HCT116 (cell line): ENCODE measurements around the gene CCL4L2. TPM values are rescaled to one million over a fixed set of nuclear protein-coding genes. Genes with fewer than 3 reads are reported as not detected.
A peak's percentile ranks its signal among the peaks of the same experiment; 100 is the strongest.

Experiments
- ATAC-seq: fragments of 200-7000 bp; cut with Tn5 transposase; 2 replicates; pipeline ENCODE4 v1.9.1; 2020; ENCODE audit warnings: mild to moderate bottlenecking, moderate library complexity
- BruUV-seq: library from RNA; stranded (reverse); fragments of 400-500 nt; replicated peaks from 2 replicates; lab custom pipeline; 2021; lab: Mats Ljungman, UMichigan
- CTCF ChIA-PET: fragments of 300-600 bp; sonication (Branson Sonifier 250); formaldehyde crosslinking; loops from one replicate; lab custom pipeline; 2021; ENCODE audit warnings: antibody characterized with exemption; lab: Charles Lee
- POLR2A ChIA-PET: fragments of 300-600, 350-600 bp; sonication (Branson Sonifier 250); formaldehyde crosslinking; loops from one replicate; lab custom pipeline; 2021; ENCODE audit warnings: antibody characterized with exemption; lab: Charles Lee
- RAD21 ChIA-PET, 2 experiments: fragments of 300-600 bp; sonication (Branson Sonifier 250); formaldehyde crosslinking; loops; one replicate each; lab custom pipeline; 2023; ENCODE audit warnings: low total read pairs in 2 of 2; ENCODE audit not compliant: uncharacterized antibody in 2 of 2, unreplicated experiment in 2 of 2, low non-redundant PET in 1 of 2; lab: Charles Lee
- DNase-seq: peaks from one replicate; pipeline ENCODE4 v3.0.0-alpha.2; 2010; ENCODE audit warnings: low read depth, low spot score
- H2AFZ ChIP-seq: fragments of 200-600 bp; shearing (Covaris generic), sonication (generic); 2 replicates; pipeline ENCODE4 v1.6.1; 2017; ENCODE audit warnings: low read depth, mixed run types, mixed read lengths, antibody characterized with exemption, low read length; ENCODE audit not compliant: poor library complexity, severe bottlenecking
- H3K27ac ChIP-seq: 2 replicates; pipeline ENCODE4 v1.5.1; 2012; ENCODE audit warnings: low read depth, low read length
- H3K27me3 ChIP-seq: fragments of 200-600 bp; sonication (generic); 2 replicates; pipeline ENCODE4 v1.6.1; 2016; ENCODE audit warnings: mixed run types, low read length, mixed read lengths; ENCODE audit not compliant: insufficient read depth
- H3K36me3 ChIP-seq, 2 experiments: fragments of 200-500 bp in 1 of 2; fragments of 200-600 bp in 1 of 2; sonication (Bioruptor generic) in 1 of 2; sonication (generic) in 1 of 2; 2 replicates each; pipeline versions ENCODE4 v1.5.1 to v1.6.1; 2014 to 2016; ENCODE audit warnings: low read length in 2 of 2, inconsistent platforms in 1 of 2, mixed read lengths in 1 of 2, mixed run types in 1 of 2; ENCODE audit not compliant: insufficient read depth in 2 of 2, control insufficient read depth in 1 of 2
- H3K4me1 ChIP-seq, 2 experiments: fragments of 200-600 bp in 1 of 2; sonication (generic) in 1 of 2; 2 replicates each; pipeline versions ENCODE4 v1.5.1 to v1.6.1; 2012 to 2017; ENCODE audit warnings: low read length in 2 of 2, inconsistent platforms in 1 of 2, mild to moderate bottlenecking in 1 of 2, mixed read lengths in 1 of 2, mixed run types in 1 of 2, moderate library complexity in 1 of 2; ENCODE audit not compliant: insufficient read depth in 2 of 2, control insufficient read depth in 1 of 2
- H3K4me2 ChIP-seq: fragments of 200-600 bp; sonication (generic); 2 replicates; pipeline ENCODE4 v1.6.1; 2017; ENCODE audit warnings: mixed run types, low read length, mixed read lengths
- H3K4me3 ChIP-seq, 2 experiments: fragments of 200-600 bp in 1 of 2; sonication (generic) in 1 of 2; replicated peaks in 1 of 2; 2 replicates each; pipeline ENCODE4 v1.5.1; 2011 to 2016; ENCODE audit warnings: low read length in 2 of 2, control low read depth in 1 of 2, low read depth in 1 of 2, mild to moderate bottlenecking in 1 of 2, mixed read lengths in 1 of 2, mixed run types in 1 of 2
- H3K79me2 ChIP-seq: fragments of 200-600 bp; sonication (generic); 2 replicates; pipeline ENCODE4 v1.6.1; 2017; ENCODE audit warnings: mild to moderate bottlenecking, mixed run types, low read length, moderate library complexity, mixed read lengths; ENCODE audit not compliant: insufficient read depth
- H3K9ac ChIP-seq: fragments of 200-600 bp; sonication (generic); 2 replicates; pipeline ENCODE4 v1.6.1; 2016; ENCODE audit warnings: low read length, mixed read lengths
- H3K9me2 ChIP-seq: fragments of 200-600 bp; sonication (generic), shearing (Covaris generic); 2 replicates; pipeline ENCODE4 v1.6.1; 2017; ENCODE audit warnings: mixed run types, mild to moderate bottlenecking, moderate library complexity; ENCODE audit not compliant: insufficient read depth
- H3K9me3 ChIP-seq, 2 experiments: fragments of 200-500 bp in 1 of 2; fragments of 200-600 bp in 1 of 2; sonication (Bioruptor generic) in 1 of 2; sonication (generic) in 1 of 2; 2 replicates each; pipeline ENCODE4 v1.6.1; 2014 to 2017; ENCODE audit warnings: low read length in 2 of 2, mixed read lengths in 2 of 2, inconsistent platforms in 1 of 2, low read depth in 1 of 2, mild to moderate bottlenecking in 1 of 2, mixed run types in 1 of 2, moderate library complexity in 1 of 2; ENCODE audit not compliant: control insufficient read depth in 1 of 2, insufficient read depth in 1 of 2
- H4K20me1 ChIP-seq: fragments of 200-600 bp; sonication (generic), shearing (Covaris generic); 2 replicates; pipeline ENCODE4 v1.6.1; 2017; ENCODE audit warnings: mixed run types, mild to moderate bottlenecking, moderate library complexity; ENCODE audit not compliant: insufficient read depth
- FOSL1 ChIP-seq: IDR thresholded peaks from 2 replicates; pipeline ENCODE4 v1.6.1; 2012; ENCODE audit warnings: low read depth
- JUND ChIP-seq: IDR thresholded peaks from 2 replicates; pipeline ENCODE4 v1.6.1; 2012
- MAX ChIP-seq: IDR thresholded peaks from 2 replicates; pipeline ENCODE4 v1.6.1; 2012
- POLR2AphosphoS5 ChIP-seq: IDR thresholded peaks from 2 replicates; pipeline ENCODE4 v1.6.1; 2011; ENCODE audit warnings: mild to moderate bottlenecking, low read depth, low read length, moderate library complexity
- SIN3A ChIP-seq: IDR thresholded peaks from 2 replicates; pipeline ENCODE4 v1.6.1; 2012; ENCODE audit warnings: low read depth
- SP1 ChIP-seq: IDR thresholded peaks from 2 replicates; pipeline ENCODE4 v1.6.1; 2012; ENCODE audit warnings: low read depth
- intact Hi-C: fragments of 100-400 bp; cut with micrococcal nuclease; formaldehyde crosslinking; loops from 2 replicates; pipeline ENCODE4 v1.10.0; 2022
- total RNA-seq: library from RNA; stranded (reverse); gene quantifications from one replicate; pipeline ENCODE4 v1.2.1, GENCODE V29; 2021; ENCODE audit not compliant: unreplicated experiment
- TF ChIP-seq, protein P1 (sequence below): IDR thresholded peaks from 2 replicates; pipeline ENCODE4 v1.6.1; 2011; ENCODE audit warnings: mild to moderate bottlenecking, low read length, moderate library complexity; ENCODE audit not compliant: insufficient replicate concordance; ENCODE audit errors: extremely low read depth

Gene CCL4L2
- total RNA-seq, 1 experiment from 2014 or later = 0.37 TPM

DNA sequence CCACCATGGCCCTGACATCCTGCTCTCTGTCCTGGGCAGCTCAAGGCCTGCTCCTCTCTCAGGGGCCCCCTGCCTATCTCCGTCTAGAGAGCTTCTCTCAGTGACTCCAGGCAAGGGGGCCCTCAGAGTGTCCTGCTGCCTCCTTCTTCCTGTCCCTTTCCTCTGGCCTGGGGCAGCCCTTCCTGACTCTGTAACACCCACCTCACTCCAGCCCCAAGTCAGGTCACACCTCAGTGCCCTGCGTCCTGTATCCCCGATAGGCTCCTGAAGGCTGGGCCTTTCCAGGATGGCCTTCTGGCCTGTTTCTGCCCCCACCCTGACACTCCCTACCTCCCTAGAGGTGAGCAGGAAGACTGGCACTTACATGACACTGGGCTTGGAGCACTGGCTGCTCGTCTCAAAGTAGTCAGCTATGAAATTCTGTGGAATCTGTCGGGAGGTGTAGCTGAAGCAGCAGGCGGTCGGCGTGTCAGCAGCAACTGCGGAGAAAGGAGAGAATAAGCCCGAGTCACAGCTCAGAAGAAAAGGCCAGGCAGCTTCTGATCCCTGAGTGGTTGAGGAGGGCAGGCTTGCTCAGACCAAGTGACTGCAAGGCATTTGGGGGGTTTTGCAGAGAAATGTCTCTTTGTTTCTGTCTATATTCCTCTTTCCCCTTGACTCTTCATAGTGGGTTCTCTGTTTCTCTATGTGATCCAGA lies 15.3 kb upstream of the CCL4L2 start:
- ATAC-seq (peak; percentile 15; the same call in 1 of the 2 replicates), DNase-seq (no peak)
- Histone ChIP-seq H4K20me1 (no peaks in the 10 kb centered on the region), H3K27ac (no peak overlapping the region; the same call in 1 of the 2 replicates), H3K9me3 (no peaks in the 10 kb centered on the region), H3K9ac (no peak overlapping the region), H3K36me3 (no peaks in the 10 kb centered on the region), H3K79me2 (no peaks in the 10 kb centered on the region), H3K9me2 (no peaks in the 10 kb centered on the region), H3K4me2 (no peak overlapping the region), H3K4me1 (peaks cover 6 to 7% of the 10 kb centered on the region in 2 experiments; a peak in 3 of 4 replicates), H3K27me3 (0 out of 2 replicates have a peak, but pooled peaks cover 6% of the 10 kb centered on the region), H3K4me3 (no peak overlapping the region), H2AFZ (no peak overlapping the region)
- TF ChIP-seq SP1 (no peak), POLR2AphosphoS5 (no peak), JUND (no peak), MAX (no peak), SIN3A (no peak), FOSL1 (no peak)
- TF ChIP-seq, protein P1, sequence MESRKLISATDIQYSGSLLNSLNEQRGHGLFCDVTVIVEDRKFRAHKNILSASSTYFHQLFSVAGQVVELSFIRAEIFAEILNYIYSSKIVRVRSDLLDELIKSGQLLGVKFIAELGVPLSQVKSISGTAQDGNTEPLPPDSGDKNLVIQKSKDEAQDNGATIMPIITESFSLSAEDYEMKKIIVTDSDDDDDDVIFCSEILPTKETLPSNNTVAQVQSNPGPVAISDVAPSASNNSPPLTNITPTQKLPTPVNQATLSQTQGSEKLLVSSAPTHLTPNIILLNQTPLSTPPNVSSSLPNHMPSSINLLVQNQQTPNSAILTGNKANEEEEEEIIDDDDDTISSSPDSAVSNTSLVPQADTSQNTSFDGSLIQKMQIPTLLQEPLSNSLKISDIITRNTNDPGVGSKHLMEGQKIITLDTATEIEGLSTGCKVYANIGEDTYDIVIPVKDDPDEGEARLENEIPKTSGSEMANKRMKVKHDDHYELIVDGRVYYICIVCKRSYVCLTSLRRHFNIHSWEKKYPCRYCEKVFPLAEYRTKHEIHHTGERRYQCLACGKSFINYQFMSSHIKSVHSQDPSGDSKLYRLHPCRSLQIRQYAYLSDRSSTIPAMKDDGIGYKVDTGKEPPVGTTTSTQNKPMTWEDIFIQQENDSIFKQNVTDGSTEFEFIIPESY = no peak
- POLR2A ChIA-PET = interaction anchor here (1.4 kb wide), 1 partner anchor 13 kb away, joined by 7 read pairs; no protein-coding TSS in a partner anchor
- CTCF ChIA-PET = interaction anchor here (0.9 kb wide), 1 partner anchor 13 kb away, joined by 4 read pairs; no protein-coding TSS in a partner anchor
- BruUV-seq = no TSS peak
- intact Hi-C loops = no loop called here
- RAD21 ChIA-PET = interaction anchor here in 1 of 2 experiments (0.7 kb wide), 1 partner anchor 13 kb away, joined by 3 read pairs; no protein-coding TSS in a partner anchor
